CD4-positive, alpha-beta T cell treated with Interleukin-15 for 4 hours (primary cell): ENCODE results near the gene CEP135.

ENCODE experiments used
- DNase-seq: peaks from one replicate; pipeline ENCODE4 v3.0.0-alpha.2; 2020; ENCODE audit warnings: low spot score

Gene CEP135

GRCh38 chr4:56080384-56080783 is 131.6 kb downstream of the CEP135 start:
- no peak for DNase-seq

- DNase-seq = no peak
These were observed 134.1 kb downstream of the CEP135 start for GRCh38 chr4:56082829-56083228.
